SH-SY5Y (cell line): ENCODE results near the gene SECISBP2.

Experiments used
- GATA2 ChIP-seq: IDR thresholded peaks from 2 replicates; pipeline ENCODE4 v1.6.1; 2011; ENCODE audit warnings: mild to moderate bottlenecking, low read depth, low read length
- GATA3 ChIP-seq: IDR thresholded peaks from 2 replicates; pipeline ENCODE4 v1.6.1; 2011; ENCODE audit warnings: low read depth, mild to moderate bottlenecking, low read length, moderate library complexity

The SECISBP2 gene

DNA sequence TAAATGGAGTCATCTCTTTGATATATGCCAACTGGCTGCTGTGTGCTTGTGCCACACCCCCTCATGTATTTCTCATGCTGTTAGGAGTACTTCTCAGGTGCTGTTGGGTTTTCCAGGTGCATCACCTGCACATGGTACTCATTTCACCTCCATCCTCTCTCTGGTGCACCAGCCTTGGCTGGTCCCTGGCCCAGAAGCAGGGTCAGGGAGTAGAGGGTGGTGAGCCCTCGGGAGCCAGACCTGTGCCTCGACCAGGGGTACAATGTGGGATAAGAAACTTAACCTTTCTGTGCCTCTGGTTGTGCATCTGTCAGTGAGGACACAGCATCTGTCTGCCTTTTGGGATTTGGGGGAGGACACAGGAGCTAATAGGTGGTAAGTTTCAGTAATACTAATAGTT is 38.5 kb downstream of the SECISBP2 start:
- TF ChIP-seq GATA3: no peak
- TF ChIP-seq GATA2: no peak

DNA sequence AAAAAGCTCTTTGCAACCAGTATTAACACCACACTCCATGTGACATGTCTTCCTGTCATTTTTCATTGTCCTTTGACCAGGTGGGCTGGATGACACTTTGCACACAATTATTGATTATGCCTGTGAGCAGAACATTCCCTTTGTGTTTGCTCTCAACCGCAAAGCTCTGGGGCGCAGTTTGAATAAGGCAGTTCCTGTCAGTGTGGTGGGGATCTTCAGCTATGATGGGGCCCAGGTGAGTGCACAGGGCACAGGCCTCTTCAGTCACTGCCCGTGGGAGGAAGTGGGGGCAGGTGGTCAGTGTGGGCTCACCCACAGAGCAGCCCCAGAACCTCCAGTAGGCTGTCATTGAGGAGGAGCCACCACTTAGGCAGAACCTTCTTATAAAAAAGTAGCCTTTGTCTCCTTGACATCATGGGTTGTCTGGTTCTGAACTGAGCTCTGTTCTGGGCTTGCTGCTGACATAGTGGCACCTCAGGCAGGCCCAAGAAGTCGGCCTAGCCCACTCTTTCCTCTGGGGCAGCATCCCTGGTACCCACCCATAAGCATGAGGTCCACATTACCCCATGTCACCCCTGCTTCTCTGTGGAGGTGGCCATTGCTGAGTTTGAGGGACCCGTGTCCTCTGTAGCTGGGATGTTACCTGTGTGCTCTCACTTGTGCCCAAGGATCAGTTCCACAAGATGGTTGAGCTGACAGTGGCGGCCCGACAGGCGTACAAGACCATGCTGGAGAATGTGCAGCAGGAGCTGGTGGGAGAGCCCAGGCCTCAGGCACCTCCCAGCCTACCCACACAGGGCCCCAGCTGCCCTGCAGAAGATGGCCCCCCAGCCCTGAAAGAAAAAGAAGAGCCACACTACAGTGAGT is 39.3 kb downstream of the SECISBP2 start:
- TF ChIP-seq GATA2 (no peak), GATA3 (no peak)

DNA sequence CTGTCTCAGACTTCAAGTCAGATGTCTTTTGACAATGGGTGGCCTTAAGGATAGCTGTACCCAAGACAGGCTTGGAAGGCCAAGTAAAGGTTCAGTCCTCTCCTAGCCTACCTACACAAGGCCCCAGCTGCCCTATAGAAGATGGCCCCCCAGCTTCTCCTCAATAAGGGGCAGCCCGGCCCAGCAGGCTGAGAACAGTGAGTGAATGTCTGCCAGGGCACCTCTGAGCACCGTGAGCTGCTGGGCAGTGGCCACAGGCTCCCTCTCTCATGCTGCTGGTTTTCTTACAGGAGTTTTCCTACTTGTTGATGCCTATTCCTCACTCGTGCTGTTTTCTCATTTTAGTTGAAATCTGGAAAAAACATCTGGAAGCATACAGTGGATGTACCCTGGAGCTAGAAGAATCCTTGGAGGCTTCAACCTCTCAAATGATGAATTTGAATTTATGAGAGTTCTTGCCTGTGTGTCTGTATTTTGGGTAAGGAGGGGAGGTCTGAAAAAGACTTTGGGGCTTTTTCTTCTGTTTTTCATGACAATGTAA is 40.1 kb downstream of the SECISBP2 start:
- TF ChIP-seq GATA3: no peak
- no peak for TF ChIP-seq GATA2

DNA sequence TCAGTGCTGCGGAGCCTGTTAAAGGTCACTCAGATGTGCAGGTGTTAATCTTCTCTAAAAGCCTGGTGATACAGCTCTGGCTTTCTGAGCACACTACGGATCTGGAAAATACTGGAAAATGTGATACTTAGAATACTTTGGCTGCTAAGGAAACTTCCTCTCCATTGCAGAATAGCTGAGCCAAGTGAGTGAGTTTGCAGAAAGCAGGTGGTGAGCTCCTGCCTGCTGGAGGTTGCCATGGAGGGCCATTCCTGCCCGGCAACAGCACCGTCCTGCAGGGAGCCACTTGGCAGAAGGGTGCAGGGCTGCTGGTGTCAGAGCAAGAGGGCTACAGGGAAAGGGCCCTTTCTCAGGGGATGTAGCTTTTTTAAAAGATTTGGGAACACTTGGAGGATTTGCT is 40.7 kb downstream of the SECISBP2 start:
- TF ChIP-seq GATA3 (no peak), GATA2 (no peak)

DNA sequence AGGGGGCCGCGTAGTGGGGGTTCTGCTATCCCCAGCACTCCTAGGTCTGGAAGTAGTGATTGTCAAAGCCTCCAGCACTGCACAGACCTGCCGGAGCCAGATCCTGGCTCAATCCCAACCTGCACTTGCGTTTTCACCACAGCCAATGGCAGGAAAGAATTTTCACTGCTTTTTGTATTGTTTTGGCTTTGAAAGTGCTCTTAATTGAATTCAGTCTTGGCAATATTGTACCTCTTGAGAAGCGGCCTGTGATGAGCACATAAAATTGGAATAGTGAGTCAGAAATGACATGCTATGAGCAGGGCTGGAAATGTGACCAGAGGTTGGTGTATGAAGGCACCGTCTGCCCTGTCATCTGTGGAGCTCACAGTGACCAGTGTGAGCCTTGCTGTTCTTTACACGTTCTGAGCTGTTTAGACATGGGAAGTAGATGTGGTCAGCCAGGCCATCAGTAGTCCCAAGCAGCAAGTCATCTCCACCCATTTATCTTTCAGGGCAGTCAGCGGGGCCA is 41.5 kb downstream of the SECISBP2 start:
- no peak for TF ChIP-seq GATA2
- no peak for TF ChIP-seq GATA3

DNA sequence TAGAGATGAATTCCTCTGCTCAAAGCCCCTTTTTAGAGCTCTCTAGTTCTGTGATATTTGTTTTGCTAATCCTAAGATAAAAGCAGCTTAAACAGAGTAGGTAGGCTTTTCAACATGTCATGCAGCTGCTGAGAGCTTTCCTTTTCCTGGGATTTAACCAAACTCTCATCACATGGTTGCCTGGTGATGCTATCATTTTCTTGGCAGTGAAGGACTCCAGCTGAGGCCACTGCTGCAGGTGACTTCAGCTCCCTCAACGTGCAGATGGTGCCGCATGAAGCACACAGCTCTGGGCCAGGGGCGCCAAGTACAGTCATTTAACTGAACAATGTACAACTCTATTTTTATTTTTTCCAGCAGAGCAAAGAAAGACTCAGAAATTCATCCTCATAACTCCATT is 42.2 kb downstream of the SECISBP2 start:
- TF ChIP-seq GATA3: no peak
- peak; percentile 58 for TF ChIP-seq GATA2

DNA sequence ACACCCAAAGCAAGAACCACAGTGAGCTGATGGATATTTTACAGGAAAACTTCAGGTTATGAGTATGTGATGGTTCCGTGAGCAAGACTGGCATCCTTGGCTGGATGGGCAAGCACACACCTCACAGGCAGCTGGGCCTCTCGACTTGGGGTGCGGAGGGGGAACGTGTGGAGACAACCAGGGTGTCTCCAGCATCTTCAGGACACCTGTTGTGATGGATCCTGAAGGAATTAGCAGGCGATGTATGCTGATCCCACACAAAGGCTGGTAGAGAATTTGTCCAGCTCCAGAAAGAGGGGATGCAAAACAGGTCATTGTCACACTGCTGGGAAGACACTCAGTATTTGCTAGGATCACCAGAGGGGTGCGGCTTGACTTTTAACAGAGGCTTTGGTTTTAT is 42.7 kb downstream of the SECISBP2 start:
- TF ChIP-seq GATA2 (no peak), GATA3 (no peak)

DNA sequence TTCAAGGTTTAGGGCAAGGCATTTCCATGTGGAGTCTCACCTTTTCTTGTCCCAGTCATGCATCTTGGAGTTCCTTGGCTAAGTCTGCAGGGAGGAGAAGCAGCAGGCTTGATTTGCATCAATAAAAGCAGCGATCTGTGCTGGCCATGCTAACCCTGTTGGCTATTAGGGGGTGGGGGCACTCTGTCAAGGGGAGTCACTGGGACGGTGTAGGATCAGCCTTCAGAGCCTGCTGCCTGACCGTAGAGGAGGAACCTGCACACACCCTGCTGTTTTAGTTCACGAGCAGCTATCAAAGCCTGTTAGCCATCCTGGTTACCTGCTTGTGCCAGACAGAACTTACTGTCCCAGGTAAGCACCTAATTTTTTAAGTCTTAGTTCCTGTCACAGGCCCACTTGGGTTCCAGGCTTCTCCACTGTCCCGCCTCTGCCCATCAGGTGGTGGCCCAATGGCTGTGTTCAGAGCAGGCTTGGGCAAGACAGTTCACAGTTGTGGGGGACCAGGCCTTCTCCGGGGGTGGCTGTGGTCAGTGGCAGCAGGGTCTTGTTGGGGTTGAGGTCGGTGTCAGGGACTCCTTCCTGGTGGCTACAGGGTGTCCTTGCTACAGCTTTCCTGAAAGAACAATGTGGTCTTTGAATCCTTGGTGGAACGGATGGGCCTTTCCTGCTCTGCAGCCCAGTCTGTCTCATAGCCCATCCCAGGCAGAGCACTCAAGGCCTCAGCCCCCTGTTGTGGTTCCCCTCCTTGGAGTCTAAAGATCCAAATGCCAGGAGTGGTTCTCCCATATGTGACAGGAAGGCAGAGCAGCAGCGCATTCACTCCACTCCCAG is 43.7 kb downstream of the SECISBP2 start:
- TF ChIP-seq GATA3: no peak

DNA sequence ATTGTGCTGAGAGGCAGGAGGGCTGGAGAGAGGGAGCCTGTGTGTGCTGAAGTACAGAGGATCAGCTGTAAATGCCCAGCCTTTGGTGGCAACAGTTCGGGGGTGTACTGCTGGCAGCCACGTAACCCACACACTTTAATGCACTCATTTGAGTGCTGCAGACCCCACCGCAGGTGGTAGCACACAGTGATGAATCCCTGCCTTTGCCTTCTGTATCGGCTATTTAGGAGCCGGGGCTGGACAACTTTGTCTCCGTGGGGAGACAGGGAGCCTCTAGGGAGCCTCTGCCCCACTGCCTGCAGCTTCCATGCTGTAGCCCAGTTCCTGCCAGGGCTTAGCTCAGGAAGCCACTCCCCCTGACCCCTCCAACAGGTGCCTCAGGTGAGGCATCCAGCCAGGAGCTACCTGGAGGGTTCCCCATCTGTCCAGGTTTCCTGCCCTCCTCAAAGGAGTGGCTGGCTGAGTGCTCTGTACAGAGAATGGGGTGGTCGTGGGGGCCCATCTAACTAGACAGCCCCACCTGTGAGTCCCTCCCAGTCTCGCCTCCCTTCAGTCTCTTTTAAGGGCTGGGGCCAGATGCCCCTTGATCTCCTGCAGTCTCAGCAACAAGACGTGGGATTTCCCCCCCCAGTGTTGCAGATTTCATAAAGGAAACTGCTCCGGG is 44.5 kb downstream of the SECISBP2 start:
- no peak for TF ChIP-seq GATA2
- no peak for TF ChIP-seq GATA3

DNA sequence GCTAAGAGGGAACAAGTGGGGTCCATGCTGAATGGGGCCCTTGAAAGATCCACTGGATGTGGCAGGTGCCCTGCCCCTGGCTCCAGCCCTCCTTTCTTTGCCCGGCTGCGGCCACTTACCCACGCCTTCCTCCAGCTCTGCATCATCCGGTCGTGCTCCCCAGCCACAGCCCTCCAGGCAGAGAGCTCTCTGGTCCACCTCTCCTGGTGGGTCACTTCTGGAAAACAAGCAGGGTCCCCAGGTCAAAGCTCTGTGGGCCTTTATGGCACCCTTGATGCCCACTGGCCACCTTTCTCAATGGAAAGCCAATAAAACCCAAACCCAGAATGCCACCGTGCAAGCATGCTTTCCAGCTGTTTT is 45.0 kb downstream of the SECISBP2 start:
- TF ChIP-seq GATA3 (no peak), GATA2 (no peak)

DNA sequence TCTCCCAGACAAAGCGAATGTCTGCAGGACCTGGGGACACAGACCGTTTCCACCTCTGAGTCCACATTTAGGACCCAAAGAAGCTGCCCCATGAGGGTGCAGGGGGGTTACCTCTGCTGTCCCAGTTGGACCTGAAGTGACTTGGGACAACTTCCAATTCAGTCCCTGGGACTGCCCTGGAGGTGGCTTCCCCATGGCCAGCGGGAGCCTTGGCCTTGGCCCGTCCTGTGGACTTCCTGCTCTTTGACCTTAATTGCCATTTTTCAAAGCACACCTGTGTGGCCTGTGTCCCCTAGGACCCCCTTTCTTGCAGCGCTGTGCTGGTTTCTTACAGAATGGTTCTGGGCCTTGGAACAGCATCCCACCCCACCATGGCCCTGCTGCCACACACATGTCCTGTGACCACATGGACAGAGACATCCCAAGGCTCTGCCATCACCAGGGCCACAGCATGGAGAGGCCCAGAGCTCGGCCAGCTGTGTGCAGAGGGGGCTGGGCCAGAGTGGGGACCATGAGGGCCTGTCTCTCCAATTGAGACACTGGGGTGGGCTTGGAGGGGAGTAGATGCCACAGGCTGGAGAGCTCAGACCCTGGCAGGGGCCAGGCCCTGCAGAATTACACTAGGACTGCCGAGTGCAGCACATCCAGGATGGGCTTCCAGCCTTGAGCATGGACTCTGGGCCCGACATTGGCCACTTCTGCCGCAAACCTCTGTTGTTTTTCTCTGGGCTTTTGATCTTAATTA is 45.8 kb downstream of the SECISBP2 start:
- TF ChIP-seq GATA2: no peak
- no peak for TF ChIP-seq GATA3

DNA sequence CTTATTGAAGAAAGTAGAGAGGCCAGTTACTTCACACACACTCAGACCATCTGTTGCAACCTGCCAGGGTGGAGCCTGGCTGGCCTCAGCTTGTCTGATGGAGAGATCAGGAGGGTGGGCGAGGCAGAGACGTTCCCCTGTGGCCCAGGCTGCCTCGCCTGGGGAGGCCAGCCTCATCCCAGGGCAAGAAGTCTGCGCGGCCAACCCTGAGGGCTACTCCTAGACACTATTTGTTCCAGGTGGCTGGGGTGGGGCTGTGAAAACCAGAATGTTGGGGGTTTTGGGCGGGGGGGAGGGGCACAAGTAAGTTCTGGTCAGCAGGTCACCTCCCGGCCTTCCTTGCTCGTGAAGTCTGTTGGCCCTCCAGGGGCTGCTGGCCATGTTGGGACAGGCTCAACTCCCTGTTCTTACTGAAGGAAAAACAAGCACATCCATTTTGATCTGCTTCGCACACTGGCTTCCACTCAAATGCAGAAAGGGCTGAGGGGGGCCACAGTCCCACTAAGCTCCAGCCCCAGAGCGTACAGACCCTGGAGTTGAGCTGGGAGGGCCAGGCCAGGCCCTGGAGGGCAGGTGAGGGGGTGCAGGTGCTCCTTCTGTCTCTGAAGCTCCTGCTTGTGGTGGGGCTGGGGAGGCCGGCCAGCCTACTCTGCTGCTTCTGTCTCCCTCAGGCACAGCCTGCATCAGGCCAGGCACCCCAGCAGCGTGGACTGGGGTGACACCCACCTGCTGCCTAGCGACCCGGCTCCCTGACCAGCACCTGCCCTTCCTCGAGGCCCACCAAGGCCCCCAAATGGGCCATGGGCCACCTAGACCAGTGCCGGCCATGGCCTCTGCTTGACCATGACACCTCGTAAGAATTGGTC is 46.6 kb downstream of the SECISBP2 start:
- no peak for TF ChIP-seq GATA2
- TF ChIP-seq GATA3: no peak
